DMS 273 treated with DMSO at 0.1 percent for 48 hours (cell line): ENCODE results near the gene SVBP.
"Not testable (repeated sequence)": the region's sequence is repeated elsewhere in the genome, so short reads cannot be mapped to it uniquely, and the experiment has no call there.

Experiments
- DNase-seq: peaks from one replicate; lab custom pipeline; 2025; lab: John Stamatoyannopoulos, UW

The SVBP gene, protein sequence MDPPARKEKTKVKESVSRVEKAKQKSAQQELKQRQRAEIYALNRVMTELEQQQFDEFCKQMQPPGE

DNA sequence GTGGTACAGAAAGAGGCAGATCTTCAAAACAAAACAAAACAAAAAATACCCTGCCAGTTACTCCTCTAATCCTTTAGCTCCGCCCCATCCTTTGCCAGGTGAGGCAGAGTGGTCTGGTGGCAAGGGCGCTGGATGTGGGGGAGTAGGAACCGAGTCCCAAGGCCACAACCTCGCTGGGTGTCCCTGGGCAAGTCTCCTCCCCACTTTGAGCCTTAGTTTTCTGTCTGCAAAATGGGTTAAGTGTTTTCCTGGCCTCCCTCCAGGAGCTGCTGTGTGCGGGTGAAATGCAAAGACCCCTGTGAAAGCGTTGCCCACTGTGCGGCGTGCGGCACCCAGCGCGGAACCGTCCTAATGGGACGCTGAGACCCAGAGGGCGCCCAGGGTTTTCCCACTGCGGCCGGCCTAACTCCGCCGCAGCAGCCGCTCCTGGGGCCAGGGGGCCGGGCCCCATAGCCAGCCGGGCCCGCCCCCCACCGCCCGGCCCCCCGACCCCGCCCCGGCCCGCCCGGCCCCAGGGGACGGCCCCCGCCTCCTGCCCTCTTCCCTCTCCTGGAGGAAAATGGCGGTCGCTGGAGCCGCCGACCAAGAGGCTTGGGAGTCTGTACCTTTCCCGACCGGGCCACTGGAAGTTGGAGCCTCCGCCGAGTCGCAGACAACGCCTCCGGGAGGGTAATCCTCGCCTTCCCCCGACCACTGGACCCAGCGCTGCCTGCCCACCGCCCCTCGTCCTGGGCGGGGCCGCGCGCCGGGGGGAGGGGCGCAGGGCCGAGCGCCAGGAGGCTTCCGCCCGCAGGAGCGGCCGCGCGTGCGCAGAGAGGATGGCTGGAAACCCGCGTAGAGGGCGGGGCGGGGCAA lies at the start of gene SVBP, which contains the start of gene ERMAP:
TSS of gene SVBP (minus strand) at position 813 of the 855 bp plus-strand sequence. CDS start 853 bp downstream, outside the sequence.
TSS of gene ERMAP (plus strand) at position 538 of the 855 bp plus-strand sequence. CDS start 13,327 bp downstream, outside the sequence.
- peak; percentile 60 for DNase-seq

DNA sequence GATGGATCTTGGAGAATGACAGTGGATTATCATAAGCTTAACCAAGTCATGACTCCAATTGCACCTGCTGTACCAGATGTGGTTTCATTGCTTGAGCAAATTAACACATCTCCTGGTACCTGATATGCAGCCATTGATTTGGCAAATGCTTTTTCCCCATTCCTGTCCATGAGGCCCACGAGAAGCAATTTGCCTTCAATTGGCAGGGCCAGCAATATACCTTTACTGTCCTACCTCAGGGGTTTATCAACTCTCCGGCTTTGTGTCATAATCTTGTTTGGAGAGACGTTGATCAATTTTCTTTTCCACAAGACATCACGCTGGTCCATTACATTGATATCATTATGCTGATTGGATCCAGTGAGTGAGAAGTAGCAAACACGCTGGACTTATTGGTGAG lies 49.4 kb upstream of the SVBP start:
- DNase-seq = no peak

DNA sequence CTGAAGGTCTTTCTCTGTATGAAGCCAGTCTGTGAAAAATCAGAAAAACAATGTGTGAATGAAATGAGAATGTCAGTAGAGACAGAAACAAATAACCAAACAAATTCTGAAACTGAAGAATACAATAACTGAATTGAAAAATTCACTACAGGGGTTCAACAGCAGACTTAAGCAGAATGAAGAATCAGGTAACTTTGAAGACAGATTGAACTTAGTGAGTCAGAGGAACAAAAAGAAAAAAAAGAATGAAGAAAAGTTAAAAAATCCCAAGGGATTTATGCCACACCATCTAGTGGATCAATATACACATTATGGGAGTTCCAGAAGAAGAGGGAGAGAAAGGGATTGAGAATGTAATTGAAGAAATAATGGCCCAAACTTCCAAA lies 43.8 kb upstream of the SVBP start:
- no peak for DNase-seq

DNA sequence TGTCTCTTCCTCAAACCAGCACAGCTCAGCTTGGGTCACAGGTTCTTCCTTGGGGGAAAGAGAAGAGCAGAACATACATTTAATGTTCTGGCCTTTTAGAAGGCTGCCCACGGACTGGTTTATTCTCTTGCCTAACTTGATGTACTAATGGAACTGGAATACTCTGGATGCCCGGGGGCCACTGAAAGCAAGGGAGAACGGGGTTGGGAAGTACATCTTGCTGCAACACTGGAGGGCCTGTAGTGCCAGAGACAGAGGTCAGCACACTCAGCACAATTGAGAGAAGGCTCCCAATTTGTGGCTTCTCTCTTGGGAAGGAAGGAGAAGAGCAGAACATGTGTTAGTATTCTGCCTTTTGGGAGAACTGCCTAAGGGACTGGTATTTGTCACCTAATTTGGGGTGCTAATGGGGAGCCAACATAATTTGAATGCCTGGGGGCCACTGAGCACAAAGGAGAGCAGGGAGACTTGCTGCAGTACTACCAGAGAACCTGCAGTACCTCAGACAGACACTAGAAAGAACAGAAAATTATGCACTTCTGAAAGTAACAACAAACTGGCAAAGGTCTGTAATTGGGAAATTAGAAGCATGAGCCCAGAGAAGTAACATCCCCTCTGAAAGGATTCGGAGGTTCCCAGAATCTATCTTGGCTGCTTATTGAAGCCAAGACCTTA lies 43.3 kb upstream of the SVBP start:
- no peak for DNase-seq

DNA sequence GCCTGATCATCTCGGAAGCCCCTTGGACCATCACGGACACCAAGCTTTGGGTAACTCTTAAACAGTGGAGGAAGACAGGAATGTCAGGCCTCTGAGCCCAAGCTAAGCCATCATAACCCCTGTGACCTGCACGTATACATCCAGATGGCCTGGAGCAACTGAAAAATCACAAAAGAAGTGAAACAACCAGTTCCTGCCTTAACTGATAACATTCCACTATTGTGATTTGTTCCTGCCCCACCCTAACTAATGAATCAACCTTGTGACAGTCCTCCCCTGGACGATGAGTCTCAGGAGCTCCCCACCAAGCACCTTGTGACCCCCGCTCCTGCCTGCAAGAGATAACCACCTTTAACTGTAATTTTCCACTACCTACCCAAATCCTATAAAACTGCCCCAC lies 42.2 kb upstream of the SVBP start:
- DNase-seq = not testable (repeated sequence)

DNA sequence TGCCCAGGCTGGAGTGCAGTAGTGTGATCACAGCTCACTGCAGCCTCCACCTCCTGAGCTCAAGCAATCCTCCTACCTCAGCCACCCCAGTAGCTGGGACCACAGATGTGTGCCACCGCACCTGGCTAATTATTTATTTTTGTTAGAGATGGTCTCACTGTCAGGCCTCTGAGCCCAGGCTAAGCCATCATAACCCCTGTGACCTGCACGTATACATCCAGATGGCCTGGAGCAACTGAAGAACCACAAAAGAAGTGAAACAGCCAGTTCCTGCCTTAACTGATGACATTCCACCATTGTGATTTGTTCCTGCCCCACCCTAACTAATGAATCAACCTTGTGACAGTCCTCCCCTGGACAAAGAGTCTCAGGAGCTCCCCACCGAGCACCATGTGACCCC lies 39.4 kb upstream of the SVBP start:
- not testable (repeated sequence) for DNase-seq

DNA sequence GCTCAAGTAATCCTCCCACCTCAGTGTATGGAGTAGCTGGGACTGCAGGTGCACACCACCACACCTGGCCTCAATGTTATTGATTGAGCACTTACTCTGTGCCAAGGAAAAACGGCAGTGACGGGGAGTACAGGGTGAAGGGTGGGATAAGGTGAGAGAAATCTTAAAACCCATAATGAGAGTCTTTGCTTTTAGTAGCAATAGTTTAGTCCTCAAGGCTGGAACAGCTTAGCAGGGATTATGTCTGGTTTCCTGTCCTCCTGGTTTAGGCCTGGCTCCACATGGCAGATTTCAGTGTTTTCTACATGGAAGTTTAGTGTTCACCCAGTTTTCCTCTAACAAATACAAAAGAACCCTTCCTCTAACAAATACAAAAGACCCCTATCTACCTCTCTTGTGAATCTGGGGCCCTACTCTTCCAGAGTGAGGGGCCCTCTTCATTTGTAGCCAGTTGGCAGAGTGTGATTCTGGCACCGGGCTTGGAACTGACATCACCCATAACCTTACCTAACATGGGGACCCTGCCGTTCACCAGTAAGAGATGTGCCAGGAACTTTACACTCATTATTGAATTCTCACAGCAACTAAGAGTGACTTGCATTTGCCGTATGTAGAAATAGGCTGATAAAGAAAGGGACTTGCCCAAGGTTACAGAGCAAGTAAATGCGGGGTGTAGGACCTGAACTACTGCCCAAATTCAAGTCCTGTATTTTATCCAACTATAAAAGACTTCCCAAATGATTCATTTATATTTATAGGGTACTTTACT lies 36.1 kb upstream of the SVBP start:
- DNase-seq = no peak

DNA sequence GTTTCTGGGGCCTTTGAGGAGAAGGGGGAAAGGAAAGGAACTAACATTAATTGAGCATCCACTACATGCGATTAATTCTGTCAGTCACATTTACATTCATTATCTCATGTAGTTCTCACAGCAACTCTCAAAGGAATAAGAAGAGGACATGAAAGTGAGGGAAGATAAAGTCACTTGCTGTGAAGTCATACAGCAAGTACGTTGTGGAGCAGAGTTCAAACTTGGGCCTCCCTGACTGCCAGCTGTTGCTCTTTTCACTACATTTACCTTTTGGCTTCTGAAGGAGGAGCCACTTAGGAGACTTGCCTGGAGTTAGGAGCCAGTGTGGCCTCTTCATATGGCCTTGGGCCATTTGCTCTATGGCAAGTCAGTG lies 35.4 kb upstream of the SVBP start:
- DNase-seq = no peak

DNA sequence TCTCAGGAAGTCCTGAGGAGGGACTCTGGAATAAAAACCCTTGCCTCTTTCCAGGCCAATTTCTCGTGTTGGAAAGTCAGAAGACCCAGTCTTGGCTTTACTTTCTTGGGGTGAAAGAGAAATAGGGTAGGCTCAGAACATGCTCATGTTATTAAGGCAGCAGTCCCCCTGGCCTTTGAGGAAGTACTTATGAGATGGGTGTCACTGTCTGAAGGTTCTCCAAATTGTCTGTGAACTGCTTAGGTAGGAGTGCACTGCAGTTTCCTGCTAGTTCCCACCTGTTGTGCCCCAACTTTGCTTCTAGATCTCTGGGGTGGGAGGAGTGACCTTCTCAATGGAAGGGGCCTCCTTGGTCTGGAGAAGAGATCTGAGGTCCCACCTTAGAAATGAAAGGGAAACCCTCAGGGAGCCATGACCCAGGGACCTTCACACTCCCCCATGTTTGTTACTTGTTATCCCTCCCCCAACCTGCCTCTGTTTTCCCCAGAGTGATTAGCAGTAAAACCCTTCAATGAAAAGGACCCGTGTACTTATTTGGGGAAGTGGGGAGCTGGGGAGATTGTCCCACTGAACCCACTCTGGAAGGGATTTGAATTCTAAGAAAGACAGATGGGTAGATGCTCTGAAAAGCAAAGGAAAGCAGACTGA lies 34.9 kb upstream of the SVBP start:
- no peak for DNase-seq

DNA sequence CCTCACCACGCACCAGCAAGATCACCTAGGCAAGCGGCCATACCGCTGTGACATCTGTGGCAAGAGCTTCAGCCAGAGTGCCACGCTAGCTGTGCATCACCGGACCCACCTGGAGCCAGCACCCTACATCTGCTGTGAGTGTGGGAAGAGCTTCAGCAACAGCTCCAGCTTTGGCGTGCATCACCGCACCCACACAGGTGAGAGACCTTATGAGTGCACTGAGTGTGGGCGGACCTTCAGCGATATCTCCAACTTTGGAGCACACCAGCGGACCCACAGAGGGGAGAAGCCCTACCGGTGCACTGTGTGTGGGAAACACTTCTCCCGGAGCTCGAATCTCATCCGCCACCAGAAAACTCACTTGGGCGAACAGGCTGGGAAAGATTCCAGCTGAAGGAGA lies 34.2 kb upstream of the SVBP start:
- DNase-seq = no peak

DNA sequence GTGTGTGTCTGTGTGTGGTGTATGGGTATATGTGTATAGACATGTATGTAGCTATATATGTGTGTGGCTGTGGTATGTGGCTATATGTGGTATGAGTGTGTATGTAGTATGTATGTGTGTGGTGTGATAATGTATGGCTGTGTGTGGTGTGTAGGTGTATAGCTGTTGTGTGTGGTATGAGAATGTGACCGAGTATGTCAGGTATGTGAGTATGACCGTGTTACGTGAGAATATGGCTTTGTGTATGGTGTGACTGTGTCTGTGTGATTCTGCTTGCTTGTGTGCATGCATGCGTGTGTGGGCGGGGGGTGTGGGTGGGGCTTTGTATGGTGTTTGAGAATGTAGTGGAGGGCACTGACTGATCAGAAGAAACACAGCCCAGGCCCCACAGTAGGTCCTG lies 32.7 kb upstream of the SVBP start:
- no peak for DNase-seq

DNA sequence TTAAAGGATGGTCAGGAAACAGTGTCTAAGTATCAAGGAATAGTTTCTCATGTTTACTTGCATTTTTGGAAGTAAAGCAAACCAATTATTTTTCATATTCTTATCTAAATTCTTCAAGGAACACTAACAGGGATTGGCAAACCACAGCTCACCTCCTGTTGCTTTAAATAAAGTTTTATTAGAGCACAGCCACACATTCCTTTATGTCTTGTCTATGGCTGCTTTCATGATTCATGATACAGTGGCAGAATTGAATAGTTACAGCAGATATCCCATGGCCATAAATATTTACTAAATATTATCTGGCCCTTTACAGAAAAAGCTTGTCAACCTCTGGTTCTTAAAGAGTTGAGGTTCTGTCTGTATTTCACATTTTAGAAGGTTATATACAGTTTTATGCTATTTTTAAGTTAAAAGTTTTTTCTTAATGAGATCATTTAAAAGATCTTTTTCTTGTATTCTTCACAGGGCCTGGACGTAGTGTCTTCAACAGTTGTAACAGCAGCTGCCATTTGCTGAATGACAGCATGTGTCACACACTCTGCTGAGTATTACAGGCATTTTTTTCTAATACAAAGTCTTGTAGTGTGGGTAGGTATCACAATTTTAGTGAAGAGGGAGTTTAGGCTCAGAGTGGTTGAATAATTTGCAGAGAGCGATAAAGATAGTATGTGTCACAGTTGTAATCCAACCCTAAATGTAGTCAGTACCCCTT lies 31.8 kb upstream of the SVBP start:
- no peak for DNase-seq

DNA sequence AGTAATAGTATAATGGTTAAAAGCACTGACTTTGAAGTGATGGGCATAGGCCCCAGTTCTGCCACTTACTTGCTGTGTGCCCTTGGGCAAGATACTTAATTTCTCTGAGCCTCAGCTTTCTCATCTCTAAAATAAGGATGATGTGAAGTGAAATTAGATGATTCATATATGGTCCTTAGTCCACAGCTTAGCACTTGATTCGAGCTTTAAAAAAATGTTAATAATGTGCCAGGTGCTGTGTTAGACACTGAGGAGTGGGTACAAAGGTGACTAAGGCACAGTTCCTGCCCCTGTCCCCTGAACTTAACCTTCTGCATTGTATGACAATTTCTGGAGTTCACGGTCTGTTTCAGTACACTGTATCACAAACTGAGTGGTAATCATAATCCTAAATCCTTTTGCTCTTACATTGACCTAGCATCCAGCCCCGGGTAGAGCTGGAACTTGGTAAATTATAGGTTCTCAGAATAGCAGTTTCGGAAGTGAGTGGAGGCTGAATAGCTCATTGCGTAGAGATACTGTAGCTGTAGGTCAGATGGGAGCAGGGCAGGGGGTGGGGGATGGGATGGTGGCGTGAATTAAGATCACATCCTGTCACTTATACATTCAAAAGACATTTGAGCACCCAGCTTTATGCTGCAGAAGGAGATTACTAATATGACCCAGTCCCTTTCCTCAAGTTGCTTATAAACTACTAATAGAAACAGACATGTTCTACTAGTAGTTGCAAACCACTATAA lies 30.7 kb upstream of the SVBP start:
- DNase-seq = no peak

DNA sequence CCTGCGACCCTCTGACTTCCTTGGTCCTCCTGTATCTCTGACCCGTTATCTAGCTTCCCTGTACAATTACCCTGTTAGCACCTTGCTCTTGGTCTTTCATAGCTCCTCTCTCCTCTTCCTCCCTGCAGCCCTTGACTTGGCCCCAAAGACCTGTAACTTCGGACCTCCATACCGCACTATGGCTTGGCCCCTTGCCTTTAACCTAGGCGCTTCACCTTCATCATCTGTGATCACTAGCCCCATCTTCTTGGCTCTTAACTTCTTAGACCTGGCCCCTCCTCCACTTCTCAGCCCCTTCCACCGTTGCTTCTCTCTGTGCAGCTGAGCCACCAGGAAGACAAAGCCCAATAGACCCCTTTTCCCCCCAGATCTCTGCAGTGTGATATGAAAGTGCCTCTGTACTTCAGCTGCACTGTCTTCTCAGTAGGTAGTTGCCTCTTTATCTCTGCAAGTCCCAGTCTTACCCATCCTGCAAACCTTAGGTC lies 30.0 kb upstream of the SVBP start:
- no peak for DNase-seq

DNA sequence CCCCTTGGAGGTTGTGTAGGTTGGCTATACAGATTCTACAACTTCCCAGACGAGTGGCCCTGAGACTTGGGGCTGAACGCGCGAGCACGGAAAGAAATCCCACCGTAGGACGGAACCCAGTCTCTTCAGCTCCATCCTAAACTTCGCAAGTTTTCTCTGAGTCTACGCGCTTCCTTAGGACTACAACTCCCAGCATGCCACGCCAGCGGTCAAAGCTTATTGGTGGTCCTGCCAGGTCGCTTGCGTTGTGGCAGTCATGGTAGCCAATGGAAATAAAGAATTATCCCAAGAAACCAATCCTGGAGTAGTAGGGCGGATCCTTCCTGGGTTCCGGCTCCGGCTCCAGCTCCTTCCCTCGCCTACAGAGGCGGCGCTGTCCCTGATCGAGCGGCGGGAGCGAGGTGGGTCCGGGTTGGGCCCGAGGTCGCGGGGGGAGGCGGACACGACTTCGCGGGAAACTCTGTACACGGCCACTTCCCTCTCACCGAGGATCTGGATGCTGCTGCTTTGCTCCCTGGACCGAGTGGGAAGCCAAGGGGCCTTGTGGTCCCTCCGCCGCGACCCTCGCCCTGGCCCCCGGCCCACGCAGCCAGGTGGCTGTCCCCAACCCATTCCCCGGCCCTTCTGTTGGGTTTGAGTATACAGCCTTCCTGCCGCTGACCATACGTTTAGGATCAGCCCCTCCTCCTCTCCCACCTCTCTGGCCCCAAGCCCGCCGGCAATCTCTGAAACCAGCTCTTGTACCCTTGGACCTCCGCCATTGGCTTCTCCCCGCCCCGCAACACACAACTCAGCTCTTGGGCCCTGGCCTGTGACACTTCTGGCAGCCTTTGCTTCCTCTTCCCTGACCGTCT lies 29.3 kb upstream of the SVBP start, which contains the start of gene ZNF691:
TSS of gene ZNF691 (plus strand) at position 357 of the 854 bp plus-strand sequence. CDS start 3,046 bp downstream, outside the sequence.
- peak; percentile 98 for DNase-seq

DNA sequence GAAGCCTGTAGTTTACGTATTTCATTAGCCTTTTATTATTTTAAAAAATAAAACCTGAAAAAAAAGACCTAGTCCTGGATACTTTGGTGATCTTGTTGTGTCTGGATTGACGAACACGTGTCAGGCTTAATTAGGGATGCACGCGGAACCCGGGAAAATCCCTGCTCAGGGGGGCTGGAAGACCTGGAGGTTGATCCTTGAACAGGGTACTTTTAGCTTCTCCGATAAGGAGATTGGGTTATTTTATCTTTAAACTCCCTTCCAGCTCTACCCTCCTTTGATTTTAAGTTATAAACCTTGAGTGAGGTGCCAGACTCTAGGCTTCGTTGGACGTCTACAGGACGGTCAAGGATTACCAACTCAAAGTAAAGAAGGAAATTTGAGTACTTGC lies 28.7 kb upstream of the SVBP start:
- DNase-seq = no peak

DNA sequence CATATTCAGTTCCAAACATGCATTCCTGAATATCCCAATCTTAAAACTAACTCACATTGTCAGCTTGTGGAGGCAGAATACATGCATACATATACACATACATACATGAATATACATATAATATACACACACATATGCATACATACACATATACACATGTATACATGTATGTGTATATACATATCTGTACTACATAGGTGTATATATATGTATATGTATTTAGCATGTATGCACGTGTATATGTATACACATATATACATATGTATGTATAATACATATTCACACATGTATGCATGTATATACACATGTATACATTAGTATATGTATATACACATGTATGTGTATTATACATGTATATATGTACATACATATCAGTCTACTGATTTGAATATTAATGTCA lies 28.0 kb upstream of the SVBP start:
- DNase-seq = no peak

DNA sequence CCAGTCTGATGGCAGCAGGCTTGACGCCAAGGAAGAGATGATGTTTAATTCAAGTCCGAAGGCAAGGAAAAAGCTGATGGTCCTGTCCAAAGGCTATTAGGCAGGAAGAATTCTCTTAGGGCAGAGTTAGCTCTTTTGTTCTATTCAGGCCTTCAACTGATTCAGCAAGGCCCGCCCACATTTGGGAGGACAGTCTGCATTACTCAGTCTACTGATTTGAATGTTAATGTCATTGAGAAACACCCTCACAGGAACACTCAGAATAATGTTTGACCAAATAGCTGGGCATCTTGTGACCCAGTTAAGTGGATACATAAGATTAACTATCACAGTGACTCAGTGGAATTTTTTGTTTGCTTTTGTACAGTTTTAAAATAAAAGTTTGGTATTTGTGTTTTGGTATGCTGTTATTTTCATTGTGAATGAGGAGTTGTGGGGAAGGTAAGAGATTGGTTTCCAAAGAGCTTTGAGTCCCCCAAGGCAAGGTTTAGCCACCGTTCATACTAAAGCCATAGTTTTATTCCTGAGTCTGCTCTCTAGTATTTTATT lies 27.5 kb upstream of the SVBP start:
- no peak for DNase-seq
